Muscle of leg (tissue), 11 donors: ENCODE measurements around the gene KCNA1. TPM values are rescaled to one million over a fixed set of nuclear protein-coding genes. Genes with fewer than 3 reads are reported as not detected.
A peak's percentile ranks its signal among the peaks of the same experiment; 100 is the strongest.
"Not testable (repeated sequence)": the region's sequence is repeated elsewhere in the genome, so short reads cannot be mapped to it uniquely, and the experiment has no call there.

ENCODE experiments used
- DNase-seq: peaks from one replicate; pipeline ENCODE4 v3.0.0; 2013
- H3K27ac ChIP-seq: one replicate; pipeline ENCODE4 v1.5.1; 2013; ENCODE audit warnings: mild to moderate bottlenecking, low read length, control low read depth
- H3K27me3 ChIP-seq: one replicate; pipeline ENCODE4 v1.6.1; 2013; ENCODE audit warnings: low read length; ENCODE audit not compliant: control insufficient read depth, insufficient read depth
- H3K36me3 ChIP-seq: one replicate; pipeline ENCODE4 v1.6.1; 2013; ENCODE audit warnings: low read length; ENCODE audit not compliant: control insufficient read depth, insufficient read depth
- H3K4me1 ChIP-seq: one replicate; pipeline ENCODE4 v1.6.1; 2013; ENCODE audit warnings: low read length; ENCODE audit not compliant: control insufficient read depth, insufficient read depth
- H3K4me3 ChIP-seq: one replicate; pipeline ENCODE4 v1.5.1; 2013; ENCODE audit warnings: low read length, control low read depth
- H3K9me3 ChIP-seq: replicated peaks from 2 replicates; pipeline ENCODE4 v1.6.1; 2013; ENCODE audit warnings: low read depth, low read length; ENCODE audit not compliant: control insufficient read depth
- WGBS: methylation state at CpG from one replicate; pipeline ENCODE4 v1.1.5; 2013; ENCODE audit warnings: missing lambda C conversion rate; ENCODE audit not compliant: insufficient coverage; 5-methylcytosine and 5-hydroxymethylcytosine counted together
- polyA plus RNA-seq, 8 donors: library from polyadenylated mRNA; unstranded; fragments of 120-200 nt; gene quantifications; one replicate each; pipeline versions ENCODE4 v1.2.1 to v1.2.3, GENCODE V29; 2013; ENCODE audit warnings: inconsistent platforms in 1 of 8, low replicate concordance in 1 of 8; ENCODE audit not compliant: insufficient read length in 8 of 8, insufficient read depth in 1 of 8
- total RNA-seq: library from RNA; stranded (reverse); fragments of 120-200 nt; gene quantifications from one replicate; pipeline ENCODE4 v1.2.4, GENCODE V29; 2013

Gene KCNA1
- total and polyA plus RNA-seq, 9 donors: 0.20 to 4.0 (median 1.1) TPM

GRCh38 chr12:4874671-4875070 lies 35.0 kb upstream of the KCNA1 start:
- Histone ChIP-seq H3K4me1 (no peaks in the 10 kb centered on the region), H3K9me3 (peaks cover 2% of the 10 kb centered on the region), H3K27ac (no peak overlapping the region), H3K27me3 (peaks cover 12% of the 10 kb centered on the region), H3K4me3 (no peak overlapping the region), H3K36me3 (no peaks in the 10 kb centered on the region)
- WGBS: 80% methylated on average over 1 of the region's 2 CpGs
- DNase-seq: no peak

- H3K36me3 ChIP-seq, H3K27me3 ChIP-seq, H3K27ac ChIP-seq, H3K9me3 ChIP-seq, H3K4me1 ChIP-seq, H3K4me3 ChIP-seq, DNase-seq: not testable (repeated sequence)
- WGBS: 90% methylated on average over 2 of the region's 2 CpGs
Observed at GRCh38 chr12:4879481-4879880, 30.2 kb upstream of the KCNA1 start.

GRCh38 chr12:4881266-4882064 lies 28.2 kb upstream of the KCNA1 start:
- DNase-seq: peak; percentile 22
- H3K4me3 ChIP-seq: no peak overlapping the region
- no peaks in the 10 kb centered on the region for H3K4me1 ChIP-seq
- H3K36me3 ChIP-seq: no peaks in the 10 kb centered on the region
- 83% methylated on average over 19 of the region's 20 CpGs for WGBS
- H3K9me3 ChIP-seq: peaks cover 2% of the 10 kb centered on the region
- H3K27me3 ChIP-seq: peaks cover 5% of the 10 kb centered on the region
- no peak overlapping the region for H3K27ac ChIP-seq

GRCh38 chr12:4891866-4892265 lies 17.8 kb upstream of the KCNA1 start:
- WGBS: 80% methylated on average over 1 of the region's 5 CpGs
- Histone ChIP-seq H3K9me3 (no peaks in the 10 kb centered on the region), H3K27me3 (peaks cover 13% of the 10 kb centered on the region), H3K4me1 (no peaks in the 10 kb centered on the region), H3K36me3 (no peaks in the 10 kb centered on the region), H3K27ac (no peak overlapping the region), H3K4me3 (no peak overlapping the region)
- no peak for DNase-seq

- Histone ChIP-seq H3K36me3 (no peaks in the 10 kb centered on the region), H3K9me3 (no peaks in the 10 kb centered on the region), H3K27me3 (peaks cover 13% of the 10 kb centered on the region), H3K4me3 (no peak overlapping the region), H3K27ac (no peak overlapping the region), H3K4me1 (no peaks in the 10 kb centered on the region)
- no peak for DNase-seq
- 92% methylated on average over 1 of the region's 1 CpG for WGBS
Observed at GRCh38 chr12:4892418-4892817, 17.3 kb upstream of the KCNA1 start.

- no peaks in the 10 kb centered on the region for H3K36me3 ChIP-seq
- no peak for DNase-seq
- no peaks in the 10 kb centered on the region for H3K4me1 ChIP-seq
- WGBS: 34% methylated on average over 6 of the region's 9 CpGs
- no peak overlapping the region for H3K4me3 ChIP-seq
- no peaks in the 10 kb centered on the region for H3K9me3 ChIP-seq
- peaks cover 13% of the 10 kb centered on the region for H3K27me3 ChIP-seq
- no peak overlapping the region for H3K27ac ChIP-seq
Observed at GRCh38 chr12:4894019-4894418, 15.7 kb upstream of the KCNA1 start.

GRCh38 chr12:4899364-4899763 lies 10.3 kb upstream of the KCNA1 start:
- Histone ChIP-seq H3K27me3 (peaks cover 12% of the 10 kb centered on the region), H3K4me3 (no peak overlapping the region), H3K36me3 (no peaks in the 10 kb centered on the region), H3K9me3 (no peaks in the 10 kb centered on the region), H3K4me1 (no peaks in the 10 kb centered on the region), H3K27ac (no peak overlapping the region)
- DNase-seq: peak; percentile 27
- WGBS: 39% methylated on average over 4 of the region's 4 CpGs

GRCh38 chr12:4900327-4900726 lies 9.4 kb upstream of the KCNA1 start:
- H3K4me1 ChIP-seq: no peaks in the 10 kb centered on the region
- peaks cover 16% of the 10 kb centered on the region for H3K27me3 ChIP-seq
- H3K36me3 ChIP-seq: no peaks in the 10 kb centered on the region
- no peak overlapping the region for H3K27ac ChIP-seq
- 100% methylated on average over 1 of the region's 5 CpGs for WGBS
- H3K9me3 ChIP-seq: no peaks in the 10 kb centered on the region
- H3K4me3 ChIP-seq: no peak overlapping the region
- peak; percentile 9 for DNase-seq

GRCh38 chr12:4905316-4905715 lies 4.4 kb upstream of the KCNA1 start:
- Histone ChIP-seq H3K27ac (no peak overlapping the region), H3K4me3 (no peak overlapping the region), H3K27me3 (peaks cover 52% of the 10 kb centered on the region), H3K9me3 (no peaks in the 10 kb centered on the region), H3K36me3 (no peaks in the 10 kb centered on the region), H3K4me1 (peaks cover 14% of the 10 kb centered on the region)
- DNase-seq: no peak

GRCh38 chr12:4908684-4909409 lies 858 bp upstream of the KCNA1 start:
- peaks cover 21% of the 10 kb centered on the region for H3K4me1 ChIP-seq
- H3K4me3 ChIP-seq: peak overlapping the region; percentile 45
- peaks cover 74% of the 10 kb centered on the region for H3K27me3 ChIP-seq
- peak; percentile 29 for DNase-seq
- H3K36me3 ChIP-seq: no peaks in the 10 kb centered on the region
- peaks cover 4% of the 10 kb centered on the region for H3K9me3 ChIP-seq
- H3K27ac ChIP-seq: no peak overlapping the region
- WGBS: under 1% methylated on average over 24 of the region's 31 CpGs
